Activated CD8-positive, alpha-beta T cell treated with anti-CD3 and anti-CD28 coated beads, Interleukin-2, amount 10 ng/mL, durations not matched to agents 7 days and 5 days (primary cell): ENCODE data around the gene TCP1. TPM values are rescaled to one million over a fixed set of nuclear protein-coding genes. Genes with fewer than 3 reads are reported as not detected.

Source experiments
- ATAC-seq: fragments of 150-1000 bp; cut with Tn5 transposase; one replicate; pipeline ENCODE4 v1.10.0; 2021; ENCODE audit warnings: moderate library complexity
- CTCF ChIA-PET: fragments of 350-600 bp; sonication (Branson Sonifier 250); formaldehyde crosslinking; loops from one replicate; lab custom pipeline; 2021; ENCODE audit warnings: antibody characterized with exemption; lab: Charles Lee
- POLR2A ChIA-PET: fragments of 350-600 bp; sonication (Branson Sonifier 250); formaldehyde crosslinking; loops from one replicate; lab custom pipeline; 2021; ENCODE audit warnings: antibody characterized with exemption; lab: Charles Lee
- DNase-seq: peaks from one replicate; pipeline ENCODE4 v3.0.0-alpha.2; 2020
- H3K27ac Mint-ChIP-seq: one replicate; pipeline ENCODE4 v1.8.0; 2021; ENCODE audit warnings: mild to moderate bottlenecking, mixed read lengths
- H3K27me3 Mint-ChIP-seq: one replicate; pipeline ENCODE4 v1.8.0; 2021; ENCODE audit warnings: low read depth, mixed read lengths
- H3K36me3 Mint-ChIP-seq: one replicate; pipeline ENCODE4 v1.8.0; 2021; ENCODE audit warnings: low read depth, mixed read lengths
- H3K4me1 Mint-ChIP-seq: one replicate; pipeline ENCODE4 v1.8.0; 2021; ENCODE audit warnings: low read depth, mixed read lengths
- H3K4me3 Mint-ChIP-seq: one replicate; pipeline ENCODE4 v1.8.0; 2021; ENCODE audit warnings: mild to moderate bottlenecking, mixed read lengths
- H3K9me3 Mint-ChIP-seq: one replicate; pipeline ENCODE4 v1.8.0; 2022; ENCODE audit warnings: mixed read lengths; ENCODE audit not compliant: insufficient read depth
- total RNA-seq, 2 experiments: library from RNA; stranded (reverse); gene quantifications; one replicate each; pipeline ENCODE4 v1.2.3, GENCODE V29; 2021

TCP1 gene
- total RNA-seq, 2 experiments from 2014 or later, result 263 to 277 TPM

GRCh38 chr6:159729598-159730331 is 59.6 kb downstream of the TCP1 start:
- Mint-ChIP-seq H3K27ac (peak overlapping the region; percentile 12), H3K4me1 (peaks cover 56% of the 10 kb centered on the region), H3K9me3 (no peaks in the 10 kb centered on the region), H3K36me3 (peaks cover 41% of the 10 kb centered on the region), H3K4me3 (peak overlapping the region; percentile 88), H3K27me3 (no peaks in the 10 kb centered on the region)
- ChIA-PET CTCF (interaction anchor here (1.2 to 4.6 kb wide), 5 partner anchors 9 to 39 kb away, joined by 3 to 33 read pairs (median 7); partner anchors contain the start of gene SOD2), POLR2A (interaction anchor here (0.6 to 5.3 kb wide), 6 partner anchors 9 to 61 kb away, joined by 3 to 56 read pairs (median 4); partner anchors contain the start of genes ACAT2 and SOD2)
- ATAC-seq, result no peak
- no peak for DNase-seq

GRCh38 chr6:159728531-159728964 is 60.9 kb downstream of the TCP1 start:
- Mint-ChIP-seq H3K4me1 (peaks cover 50% of the 10 kb centered on the region), H3K27ac (peak overlapping the region; percentile 91), H3K4me3 (peak overlapping the region; percentile 88), H3K36me3 (peaks cover 45% of the 10 kb centered on the region), H3K27me3 (no peaks in the 10 kb centered on the region), H3K9me3 (no peaks in the 10 kb centered on the region)
- no peak for DNase-seq
- ChIA-PET CTCF (interaction anchor here (0.9 to 4.6 kb wide), 5 partner anchors 8 to 38 kb away, joined by 3 to 33 read pairs (median 7); partner anchors contain the start of gene SOD2), POLR2A (interaction anchor here (0.5 to 5.3 kb wide), 9 partner anchors 8 to 1610 kb away, joined by 3 to 56 read pairs (median 5); partner anchors contain the start of genes ACAT2, SOD2 and TCP1)
- ATAC-seq, result no peak

Other genes with a start within 250 kb of the TCP1 start
- gene SOD2, start 96.4 kb downstream of the TCP1 start, total RNA-seq, result 10 to 100 TPM; 59.1 to 66.4 TPM
- gene WTAP, start 62.1 kb downstream of the TCP1 start, total RNA-seq, result 100 to 1,000 TPM; 111 to 113 TPM
- gene ACAT2, start 27.6 kb downstream of the TCP1 start, total RNA-seq, result 10 to 100 TPM; 84.4 to 89.2 TPM
- gene MRPL18, start 865 bp upstream of the TCP1 start, total RNA-seq, result 10 to 100 TPM; 85.4 to 91.3 TPM
- gene PNLDC1, start 10.7 kb upstream of the TCP1 start, total RNA-seq, result under 1 TPM; 0.57 to 0.79 TPM
- gene MAS1, start 101.4 kb upstream of the TCP1 start, total RNA-seq, result not detected
- gene IGF2R, start 179.5 kb upstream of the TCP1 start, total RNA-seq, result 10 to 100 TPM; 57.4 to 59.8 TPM